ENCODE measurements around the gene LYPLAL1. TPM values are rescaled to one million over a fixed set of nuclear protein-coding genes. Genes with fewer than 3 reads are reported as not detected.

Gene LYPLAL1
- total and polyA plus RNA-seq, 9 of the 15 experiments (the other 6 are each of a cell fraction or from before 2014, with no cell fraction given) = 14.9 to 179 (median 46.3) TPM

GRCh38 chr1:219173758-219174459 is at the start of gene LYPLAL1 (continued):
- TF ChIP-seq NEUROD1 (IDR thresholded peaks at IDR 0.05; ENCODE audit: borderline replicate concordance, low read depth, low read length, partially characterized antibody) = peak; percentile 55
- TF ChIP-seq, protein P1, sequence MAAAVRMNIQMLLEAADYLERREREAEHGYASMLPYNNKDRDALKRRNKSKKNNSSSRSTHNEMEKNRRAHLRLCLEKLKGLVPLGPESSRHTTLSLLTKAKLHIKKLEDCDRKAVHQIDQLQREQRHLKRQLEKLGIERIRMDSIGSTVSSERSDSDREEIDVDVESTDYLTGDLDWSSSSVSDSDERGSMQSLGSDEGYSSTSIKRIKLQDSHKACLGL (CRISPR knock-in tag; IDR thresholded peaks at IDR 0.05; ENCODE audit: borderline replicate concordance, poor library complexity, severe bottlenecking) = no peak
- peak; percentile 40; the same call in 1 of the 2 replicates for TF ChIP-seq SMARCE1 (IDR thresholded peaks at IDR 0.05)
- no peak for TF ChIP-seq ZNF780A (CRISPR knock-in tag; IDR thresholded peaks at IDR 0.05)
- no peak for TF ChIP-seq ILF3 (IDR thresholded peaks at IDR 0.05; ENCODE audit: borderline replicate concordance)
- 0 out of 2 replicates have a peak, but pooled peaks have one; percentile 37 for TF ChIP-seq MAFK (IDR thresholded peaks at IDR 0.05; ENCODE audit: low read length)
- peak in 1 of 2 experiments; percentile 59 for TF ChIP-seq AFF1 (IDR thresholded peaks at IDR 0.05; ENCODE audit: low read depth in 1 of 2, partially characterized antibody in 2 of 2)
- peak; percentile 54; the same call in 1 of the 2 replicates for TF ChIP-seq ARID4B (CRISPR knock-in tag; IDR thresholded peaks at IDR 0.05)
- TF ChIP-seq ZNF583 (CRISPR knock-in tag; IDR thresholded peaks at IDR 0.05) = peak; percentile 74; the same call in 1 of the 2 replicates
- peak; percentile 44; the same call in 1 of the 2 replicates for TF ChIP-seq SOX6 (IDR thresholded peaks at IDR 0.05)
- TF ChIP-seq ZNF354B (CRISPR knock-in tag; IDR thresholded peaks at IDR 0.05) = no peak
- no peak; the same call in 1 of the 2 replicates for TF ChIP-seq FOSL1 (tag; conservative IDR thresholded peaks at IDR 0.05)
- TF ChIP-seq RBM22 (IDR thresholded peaks at IDR 0.05; ENCODE audit: low read depth, low read length, poor library complexity, severe bottlenecking) = no peak
- no peak for TF ChIP-seq ZNF3 (CRISPR knock-in tag; IDR thresholded peaks at IDR 0.05)
- TF ChIP-seq SMC3 (conservative IDR thresholded peaks at IDR 0.05; ENCODE audit: insufficient read depth, low read depth, low read length) = no peak
- TF ChIP-seq HMG20A (CRISPR knock-in tag; conservative IDR thresholded peaks at IDR 0.05) = no peak
- no peak for TF ChIP-seq ZNF668 (CRISPR knock-in tag; IDR thresholded peaks at IDR 0.05)
- no peak for TF ChIP-seq PHB (CRISPR knock-in tag; IDR thresholded peaks at IDR 0.05)
- TF ChIP-seq CEBPG (CRISPR knock-in tag; IDR thresholded peaks at IDR 0.05) = peak; percentile 66; the same call in 1 of the 2 replicates
- peak in 1 of 2 experiments; percentile 75; a peak in 2 of 4 replicates for TF ChIP-seq CEBPG (tag; conservative IDR thresholded peaks at IDR 0.05 in 1 of 2, IDR thresholded peaks at IDR 0.05 in 1 of 2)
